GM18868 (cell line): ENCODE data around the gene ATR.

ENCODE experiments used
- ATAC-seq: cut with Tn5 transposase; IDR thresholded peaks from one replicate; pipeline ENCODE4 v1.9.1; 2021; ENCODE audit warnings: mild to moderate bottlenecking, moderate library complexity; ENCODE audit not compliant: unreplicated experiment

ATR gene

DNA sequence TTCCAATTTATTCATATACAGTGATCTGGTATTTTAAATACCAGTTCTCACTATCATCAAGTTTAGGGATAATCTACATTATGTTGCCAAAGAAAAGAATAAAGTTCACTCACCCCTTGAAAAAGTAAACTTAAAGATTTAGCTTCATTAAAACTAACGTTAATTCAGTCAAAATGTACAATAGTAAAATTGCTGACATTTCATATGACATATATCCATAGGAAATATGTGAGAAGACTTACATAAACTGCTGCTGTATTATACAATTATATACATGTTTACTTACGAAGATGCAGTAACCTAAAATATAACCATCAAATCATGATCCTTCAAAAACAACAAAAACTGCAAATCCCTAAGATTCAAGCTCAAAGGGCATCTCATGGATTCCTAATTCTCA is 44.0 kb downstream of the ATR start:
- ATAC-seq = no peak

DNA sequence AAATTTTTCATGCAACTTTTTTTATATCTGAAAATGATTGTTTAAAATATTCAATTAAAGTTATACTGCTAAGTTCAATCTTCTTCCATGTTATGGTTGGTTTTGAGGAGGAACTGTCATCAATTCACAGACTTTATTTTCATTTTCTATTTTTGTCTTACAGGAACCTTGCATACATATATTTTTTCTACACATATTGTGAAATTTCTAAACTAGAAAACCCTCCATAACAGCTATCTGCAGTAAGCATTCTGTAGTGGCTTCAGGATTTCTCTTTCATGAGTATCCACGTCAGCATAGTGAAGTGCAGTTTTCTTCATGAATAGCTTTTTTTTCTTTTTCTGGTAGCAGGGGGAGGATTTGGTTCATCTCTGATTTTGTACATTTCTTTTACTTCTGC is 48.2 kb downstream of the ATR start:
- no peak for ATAC-seq

DNA sequence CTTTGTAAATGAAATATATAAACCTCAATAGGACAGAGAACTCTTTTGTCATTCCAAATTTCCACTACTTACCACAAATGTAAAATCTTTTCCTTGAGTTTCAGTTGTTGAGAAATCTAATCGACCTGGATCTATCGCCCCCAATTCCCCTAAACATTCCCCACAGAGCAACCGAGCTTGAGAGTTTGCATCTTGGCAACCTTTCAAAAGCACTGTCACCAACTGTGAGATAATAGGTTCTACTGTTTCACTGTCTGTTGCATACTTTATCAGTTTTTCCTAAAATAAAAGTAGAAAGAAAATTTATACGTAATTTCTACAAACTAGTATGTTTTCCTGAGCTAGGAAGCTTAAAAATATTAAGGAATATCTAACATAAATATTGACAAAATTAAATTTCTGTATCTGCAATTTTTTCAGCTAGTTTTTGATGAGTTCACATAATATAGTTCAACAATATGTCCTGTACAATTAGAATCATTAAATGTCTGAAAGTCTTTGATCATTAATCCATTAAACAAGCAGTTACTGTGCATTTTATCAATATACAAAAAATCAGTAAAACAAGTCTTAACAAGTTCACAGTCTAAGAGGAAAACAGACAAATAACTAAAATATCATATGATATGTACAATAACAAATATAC is 54.5 kb downstream of the ATR start:
- no peak for ATAC-seq

DNA sequence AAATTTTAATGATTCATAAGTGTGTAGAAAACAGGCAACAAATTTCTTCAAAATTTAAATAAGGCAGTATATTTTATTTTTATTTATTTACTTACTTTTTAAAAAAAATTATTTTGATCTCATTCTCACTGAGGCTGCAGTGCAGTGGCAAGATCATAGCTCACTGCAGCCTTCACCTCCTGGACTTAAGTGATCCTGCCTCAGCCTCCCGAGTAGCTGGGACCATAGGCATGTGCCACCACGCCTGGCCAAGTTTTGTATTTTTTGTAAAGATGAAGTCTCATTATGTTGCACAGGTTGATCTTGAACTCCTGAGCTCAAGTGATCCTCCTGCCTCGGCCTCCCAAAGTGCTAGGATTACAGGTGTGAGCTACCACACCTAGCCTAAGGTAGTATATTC is 69.5 kb downstream of the ATR start:
- no peak for ATAC-seq

DNA sequence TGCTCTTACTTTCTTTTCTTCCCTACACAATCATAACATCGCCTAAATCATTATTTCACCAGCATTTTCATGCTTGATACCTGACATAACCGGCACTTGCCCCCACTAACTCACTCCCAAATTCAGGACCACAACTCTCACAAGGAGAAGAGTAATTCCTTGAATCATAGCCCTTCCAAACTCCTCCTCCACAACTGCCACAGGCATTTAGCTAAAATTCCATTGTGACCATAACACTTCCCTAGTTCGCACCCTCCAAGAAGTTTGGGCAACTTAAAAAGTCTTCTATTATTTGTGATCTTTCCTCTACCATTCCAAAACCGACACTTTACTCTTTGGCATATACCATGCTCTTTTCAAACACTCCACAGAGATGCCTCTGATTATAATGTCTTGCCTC is 71.3 kb downstream of the ATR start:
- ATAC-seq = no peak

DNA sequence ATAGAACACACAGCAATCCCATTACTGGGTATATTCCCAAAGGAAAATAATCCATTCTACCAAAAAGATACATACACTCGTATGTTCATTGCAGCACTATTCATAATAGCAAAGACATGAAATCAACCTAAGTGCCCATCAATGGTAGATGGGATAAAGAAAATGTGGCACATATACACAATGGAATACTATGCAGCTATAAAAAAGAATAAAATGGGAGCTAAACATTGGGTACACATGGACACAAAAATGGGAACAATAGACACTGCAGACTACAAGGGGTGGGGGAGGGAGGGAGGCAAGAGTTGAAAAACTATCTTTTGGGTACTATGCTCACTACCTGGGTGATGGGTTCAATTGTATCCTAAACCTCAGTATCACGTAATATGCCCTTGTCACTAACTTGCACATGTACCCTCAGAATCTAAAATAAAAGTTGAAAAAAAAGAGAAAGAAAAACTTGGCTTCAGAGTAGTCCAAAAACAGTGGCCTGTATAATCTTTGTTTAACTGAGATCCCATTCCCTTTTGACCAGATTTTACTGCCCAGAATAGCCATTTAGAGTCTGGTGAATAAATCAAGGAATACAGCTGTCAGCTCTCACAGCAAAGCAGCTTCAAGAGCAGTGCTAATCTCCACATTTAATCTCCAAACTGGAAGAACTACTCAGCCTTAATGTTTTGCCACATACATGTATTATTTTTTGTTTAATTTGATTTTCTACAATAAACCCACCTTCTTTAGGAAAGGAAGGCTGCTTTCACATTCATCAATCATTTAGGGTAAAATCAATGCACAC is 76.1 kb downstream of the ATR start:
- no peak for ATAC-seq

DNA sequence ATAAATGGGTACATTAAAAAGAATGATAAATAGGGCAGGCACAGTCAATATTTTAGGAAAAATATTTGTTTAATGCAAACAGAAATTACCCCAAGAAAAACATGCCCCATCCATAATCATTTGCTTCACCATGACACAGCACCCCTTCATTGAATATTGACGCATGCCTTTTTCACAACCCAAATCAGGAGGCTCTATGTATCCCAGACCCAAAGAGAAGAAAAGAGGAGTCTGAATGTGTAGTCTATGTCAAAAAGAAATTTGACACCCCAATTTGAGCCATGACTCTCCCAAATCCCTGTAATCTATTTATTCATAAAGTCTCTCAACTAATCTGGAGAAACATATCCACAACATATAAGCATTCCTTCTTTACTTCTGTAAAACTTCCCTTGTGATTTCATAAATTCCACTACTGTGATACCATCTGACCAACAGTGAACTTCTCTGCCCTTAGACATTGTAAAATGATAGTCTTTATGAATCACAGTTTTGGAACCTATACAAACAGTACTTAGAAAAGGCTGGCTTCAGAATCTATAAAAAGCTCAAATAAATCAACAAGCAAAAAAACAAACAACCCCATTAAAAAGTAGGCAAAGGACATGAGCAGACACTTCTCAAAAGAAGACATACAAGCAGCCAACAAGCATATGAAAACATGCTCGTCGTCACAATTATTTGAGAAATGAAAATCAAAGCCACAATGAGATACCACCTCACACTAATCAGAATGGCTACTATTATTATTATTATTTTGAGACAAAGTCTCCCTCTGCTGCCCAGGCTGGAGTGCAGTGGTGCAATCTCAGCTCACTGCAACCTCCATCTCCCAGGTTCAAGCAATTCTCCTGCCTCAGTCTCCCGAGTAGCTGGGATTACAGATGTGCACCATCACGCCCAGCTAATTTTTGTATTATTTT is 77.3 kb downstream of the ATR start:
- ATAC-seq = no peak

DNA sequence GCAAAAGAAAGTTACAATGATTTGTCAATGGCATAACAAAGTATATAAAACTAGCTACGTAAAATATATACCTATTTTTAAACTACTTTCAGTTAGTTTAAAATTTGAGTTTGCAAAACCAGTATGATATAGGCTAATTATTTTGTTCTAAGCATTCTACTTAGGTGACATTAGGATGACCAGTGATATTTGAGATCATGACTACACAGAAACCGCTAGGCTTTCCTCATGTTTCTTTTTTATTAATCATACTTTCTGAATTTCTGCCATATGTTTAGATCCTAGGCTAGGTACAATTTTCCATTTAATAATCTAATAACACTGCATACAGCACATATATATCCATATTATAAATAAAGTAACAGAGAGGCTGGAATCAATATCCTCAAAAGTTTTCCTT is 78.3 kb downstream of the ATR start:
- ATAC-seq = no peak

DNA sequence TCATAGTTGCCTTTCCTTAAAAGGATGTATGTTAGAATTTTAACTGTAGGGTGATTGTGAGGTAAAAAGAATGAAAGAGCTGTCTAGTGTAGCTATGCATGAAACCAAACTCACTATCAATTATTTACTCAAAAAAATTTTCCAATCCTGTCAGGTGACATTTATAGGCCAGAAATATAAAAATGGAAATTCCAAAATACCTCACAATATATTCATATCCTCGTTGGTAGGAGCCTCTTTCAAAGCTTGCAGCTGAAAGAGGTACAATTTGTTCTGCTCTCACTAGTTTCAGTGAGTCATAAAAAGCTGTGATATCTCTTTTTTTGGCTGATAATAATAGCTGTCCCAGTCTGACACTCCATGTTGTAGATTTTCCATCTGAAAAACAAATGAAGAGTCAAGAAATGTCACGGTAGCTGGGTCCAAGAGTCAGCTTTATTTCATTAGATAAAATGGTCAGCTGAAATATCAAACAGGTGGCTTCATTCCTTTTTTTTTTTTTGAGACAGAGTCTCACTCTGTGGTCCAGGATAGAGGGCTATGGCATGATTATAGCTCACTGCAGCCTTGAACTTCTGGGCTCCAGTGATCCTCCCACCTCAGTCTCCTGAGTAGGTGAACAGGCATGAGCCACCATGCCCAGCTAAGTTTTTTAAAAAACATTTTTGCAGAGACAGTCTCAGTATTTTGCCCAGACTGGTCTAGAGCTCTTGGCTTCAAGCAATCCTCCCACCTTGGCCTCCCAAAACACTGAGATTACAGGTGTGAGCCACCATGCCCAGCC is 79.9 kb downstream of the ATR start:
- peak; percentile 88 for ATAC-seq

DNA sequence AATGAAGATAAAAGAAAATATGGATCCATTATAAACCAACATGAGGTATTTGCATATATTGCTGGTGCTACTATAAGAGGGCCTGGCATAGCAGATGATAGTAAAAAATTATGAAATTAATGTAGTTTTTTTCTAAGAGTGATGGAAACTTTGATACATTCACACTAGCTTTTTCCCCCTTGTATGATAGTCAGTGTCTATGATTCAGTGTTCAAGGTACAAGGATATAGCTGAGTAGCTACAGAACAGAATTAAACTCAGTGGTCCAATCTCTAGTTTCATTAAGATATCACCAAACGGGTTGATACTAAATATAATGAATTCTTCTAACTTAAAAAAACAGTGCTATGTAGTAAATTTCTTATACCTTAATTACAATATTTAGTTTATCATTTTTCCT is 80.8 kb downstream of the ATR start:
- ATAC-seq = no peak

DNA sequence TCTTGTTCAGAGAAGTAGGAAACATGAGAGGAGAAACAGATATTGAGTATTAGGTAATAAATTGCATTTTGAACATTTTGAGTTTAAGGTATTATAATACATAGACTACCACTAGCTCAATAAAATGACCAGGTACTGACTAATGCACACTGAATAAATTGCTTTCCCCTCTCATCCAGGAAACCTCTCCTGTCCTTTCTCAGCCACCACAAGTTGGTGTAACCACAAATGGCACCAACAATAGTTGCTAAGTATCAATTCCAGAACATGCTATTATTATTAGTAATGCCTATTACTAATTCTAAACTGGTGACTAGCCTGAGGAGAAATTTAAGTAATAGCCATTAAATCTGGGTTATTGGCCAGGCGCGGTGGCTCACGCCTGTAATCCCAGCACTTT is 83.4 kb downstream of the ATR start:
- no peak for ATAC-seq

DNA sequence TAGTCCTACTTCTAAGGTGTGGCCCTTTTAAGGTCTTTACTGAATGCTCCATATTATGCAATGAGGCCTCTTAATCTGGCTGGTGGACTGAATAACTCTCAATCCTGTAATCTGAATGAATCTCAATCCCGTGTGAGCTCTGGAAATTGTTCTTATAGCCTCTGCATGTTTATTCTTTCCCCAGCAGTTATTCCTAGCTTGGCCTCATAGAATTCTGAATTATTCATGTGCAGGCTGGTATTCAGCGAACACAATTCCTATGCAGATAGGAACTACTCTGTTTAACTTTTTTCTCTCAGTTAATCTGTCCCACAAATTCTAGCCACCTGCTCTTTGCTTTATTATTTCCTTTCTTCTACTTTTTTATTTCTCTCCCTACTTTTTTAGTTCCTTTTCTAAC is 86.3 kb downstream of the ATR start:
- ATAC-seq = no peak

DNA sequence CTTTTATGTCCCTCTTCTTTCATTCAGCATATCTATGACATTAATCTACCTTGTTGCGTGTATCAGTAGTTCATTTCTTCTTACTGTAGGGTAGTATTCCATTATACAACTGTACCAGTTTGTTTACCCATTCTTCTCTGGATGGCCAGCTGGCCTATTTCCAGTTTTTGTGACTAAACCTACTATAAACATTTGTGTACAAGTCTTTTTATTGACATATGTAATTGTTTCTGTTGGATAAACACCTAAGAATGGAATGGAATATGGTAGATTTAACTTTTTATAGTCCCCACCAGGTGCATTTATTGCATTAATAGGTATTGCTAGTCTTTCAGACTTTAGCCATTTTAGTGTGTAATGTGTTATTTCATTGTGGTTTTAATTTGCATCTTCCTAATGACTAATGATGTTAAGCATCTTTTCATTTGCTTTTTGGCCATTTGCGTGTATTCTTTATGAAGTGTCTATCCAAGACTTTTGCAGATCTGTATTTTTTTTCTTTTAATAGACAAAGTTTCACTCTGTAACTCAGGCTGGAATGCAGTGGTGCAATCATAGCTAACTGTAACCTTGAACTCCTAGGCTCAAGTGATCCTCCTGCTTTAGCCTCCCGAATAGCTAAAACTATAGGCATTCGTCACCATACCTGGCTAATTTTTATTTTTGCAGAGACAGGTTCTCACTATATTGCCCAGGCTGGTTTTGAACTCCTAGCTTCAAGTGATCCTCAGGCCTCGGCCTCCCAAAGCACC is 88.8 kb downstream of the ATR start:
- ATAC-seq = no peak

DNA sequence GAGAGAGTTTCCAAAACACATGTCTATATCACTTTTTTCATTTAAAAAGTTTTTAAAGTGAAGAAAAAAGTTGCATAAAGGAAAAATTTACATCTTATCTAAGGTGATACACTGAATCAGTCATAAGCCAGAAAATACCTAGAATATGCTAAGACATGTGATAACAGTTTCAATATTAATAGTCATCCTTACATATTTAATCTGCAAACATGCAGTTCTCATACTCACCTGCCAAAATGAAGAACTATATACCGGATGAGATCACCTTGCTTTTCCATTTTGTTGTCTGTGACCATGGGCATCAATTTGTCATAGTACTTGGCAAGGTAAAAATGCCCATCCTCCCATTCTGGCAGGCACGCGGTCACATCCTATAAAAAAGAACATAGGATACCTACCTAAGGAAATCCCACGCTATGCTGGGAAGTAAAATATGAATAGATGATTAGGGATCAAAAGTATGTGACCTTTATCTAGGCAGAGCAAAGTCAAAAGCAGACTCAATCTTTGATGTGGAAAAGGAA is 93.6 kb downstream of the ATR start:
- ATAC-seq = no peak

DNA sequence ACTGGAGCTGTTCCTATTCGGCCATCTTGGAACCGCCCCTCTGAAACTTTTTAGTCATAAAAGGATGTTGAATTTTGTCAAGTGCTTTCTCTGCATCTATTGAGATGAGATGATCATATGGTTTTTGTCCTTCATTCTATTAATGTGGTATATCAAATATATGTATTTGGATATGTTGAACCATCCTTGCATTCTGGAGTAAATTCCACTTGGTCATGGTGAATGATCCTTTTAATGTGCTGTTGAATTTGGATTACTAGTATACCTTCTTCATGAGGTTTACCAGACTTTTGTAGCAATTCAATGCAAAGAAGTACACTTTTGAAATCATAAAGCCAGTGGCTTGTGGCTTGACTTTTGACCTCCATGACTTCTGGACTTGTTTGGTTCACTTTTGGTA is 97.3 kb downstream of the ATR start:
- no peak for ATAC-seq

DNA sequence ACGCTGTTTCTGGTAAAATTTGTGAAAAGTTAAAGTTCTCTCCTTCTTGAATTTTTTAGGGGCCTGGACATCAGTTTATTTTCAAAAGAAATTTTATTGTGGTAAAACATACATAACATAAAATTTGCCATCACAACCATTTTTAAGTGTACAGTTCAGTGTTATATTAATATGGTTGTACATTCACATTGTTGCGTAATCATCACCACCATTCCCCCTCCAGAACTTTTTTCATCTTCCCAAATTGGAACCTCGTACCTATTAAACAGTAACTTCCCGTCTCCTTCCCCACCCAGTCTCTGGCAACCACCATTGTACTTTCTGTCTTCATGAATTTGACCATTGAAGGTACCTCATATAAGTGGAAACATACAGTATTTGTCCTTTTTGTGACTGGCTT is 107.7 kb downstream of the ATR start:
- no peak for ATAC-seq

DNA sequence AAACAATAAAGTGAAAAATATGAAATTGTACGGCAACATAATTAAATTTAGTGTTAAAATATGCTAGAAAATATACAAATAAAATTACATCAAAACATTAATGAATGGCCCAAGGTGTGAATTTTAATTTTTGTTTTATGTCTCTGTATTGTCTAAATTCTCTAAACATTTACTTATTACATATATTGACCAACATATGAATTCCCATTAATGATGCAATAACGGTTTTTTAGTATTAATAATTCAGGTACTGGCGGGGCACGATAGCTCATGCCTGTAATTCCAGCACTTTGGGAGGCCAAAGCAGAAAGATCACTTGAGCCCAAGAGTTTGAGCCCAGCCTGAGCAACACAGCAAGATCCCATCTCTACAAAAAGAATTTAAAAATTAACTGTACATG is 110.1 kb downstream of the ATR start:
- no peak for ATAC-seq

DNA sequence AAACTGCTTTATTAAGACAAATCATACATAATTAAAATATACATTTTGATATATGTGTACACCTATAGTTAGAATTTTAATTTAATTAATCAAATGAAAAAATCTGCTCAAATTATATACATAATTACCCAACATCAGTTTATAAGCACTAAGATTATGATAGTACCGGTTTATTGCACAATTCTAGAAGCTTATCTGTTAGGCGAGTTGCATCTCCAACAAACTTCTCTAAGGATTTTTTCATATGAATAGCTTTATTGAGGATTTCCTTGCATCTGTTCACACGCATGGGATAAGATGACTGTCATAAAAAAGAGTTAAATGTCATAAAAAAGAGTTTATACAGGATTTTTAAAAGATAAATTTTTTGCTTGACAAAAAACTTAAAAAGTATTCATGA is 110.8 kb downstream of the ATR start:
- no peak for ATAC-seq

DNA sequence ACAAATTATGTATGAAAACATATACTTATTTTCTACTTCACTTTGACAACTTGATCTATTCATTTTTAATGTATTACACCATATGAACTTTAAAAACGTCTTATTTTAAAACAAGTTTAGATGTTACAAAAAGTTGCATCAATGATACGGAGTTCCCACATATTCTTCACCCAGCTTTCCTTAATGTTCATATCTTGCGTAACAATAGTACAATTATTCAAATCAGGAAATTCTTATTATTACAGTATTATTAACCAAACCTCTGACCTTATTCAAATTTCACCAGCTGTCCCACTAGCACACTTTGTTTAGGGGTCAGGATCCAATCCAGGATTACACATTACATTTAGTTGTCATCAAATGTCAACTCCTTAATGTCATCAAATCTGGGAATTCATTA is 117.8 kb downstream of the ATR start:
- ATAC-seq = no peak

DNA sequence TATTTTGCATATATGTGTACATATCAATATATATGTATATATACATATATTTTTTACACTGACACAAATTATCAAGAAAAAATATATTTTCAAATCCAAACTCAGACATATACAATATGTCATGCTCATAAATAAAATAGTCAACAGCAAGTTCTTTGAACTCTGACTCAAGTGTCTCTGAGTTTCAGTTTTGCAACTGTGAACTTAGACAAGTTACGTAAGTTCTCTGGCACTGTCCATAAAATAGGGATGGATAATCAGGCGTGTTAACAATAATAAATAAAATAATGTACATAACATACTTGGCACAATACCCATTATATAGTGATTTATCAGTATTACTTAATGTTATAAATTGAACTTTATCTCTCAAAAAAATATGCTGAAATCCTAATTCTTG is 118.6 kb downstream of the ATR start:
- ATAC-seq = no peak
